Esophagus squamous epithelium (tissue), 4 donors: Measurements from ENCODE around the gene GSK3B.

Experiments
- CTCF ChIP-seq, 6 experiments: fragments of 450-650 bp in 4 of 6; fragments of 200-600 bp in 2 of 6; sonication (generic) in 2 of 6; IDR thresholded peaks; one replicate each; pipeline ENCODE4 v1.5.1; 2016 to 2019; ENCODE audit warnings: antibody characterized with exemption in 6 of 6, mild to moderate bottlenecking in 4 of 6, moderate library complexity in 4 of 6
- POLR2A ChIP-seq, 4 donors: fragments of 450-650 bp; IDR thresholded peaks; one replicate each; pipeline ENCODE4 v1.6.1; 2017; ENCODE audit warnings: antibody characterized with exemption in 4 of 4, mild to moderate bottlenecking in 4 of 4, moderate library complexity in 3 of 4

GRCh38 chr3:119898478-119899191 lies 195.6 kb downstream of the GSK3B start:
- TF ChIP-seq CTCF (IDR thresholded peaks at IDR 0.05) (no peak), POLR2A (IDR thresholded peaks at IDR 0.05) (no peak)
